GM19043 (cell line): ENCODE measurements around the gene TP53AIP1.
A peak's percentile ranks its signal among the peaks of the same experiment; 100 is the strongest.

Experiments used
- ATAC-seq: cut with Tn5 transposase; IDR thresholded peaks from one replicate; pipeline ENCODE4 v1.9.1; 2021; ENCODE audit warnings: low read depth; ENCODE audit not compliant: unreplicated experiment

The TP53AIP1 gene

GRCh38 chr11:128946648-128947047 is 4.0 kb upstream of the TP53AIP1 start:
- no peak for ATAC-seq

- ATAC-seq, result no peak
Observed at GRCh38 chr11:128943428-128943976, 831 bp upstream of the TP53AIP1 start.

- ATAC-seq, result no peak
Observed at GRCh38 chr11:128942272-128942612, 429 bp downstream of the TP53AIP1 start.

GRCh38 chr11:128941573-128942271 is 949 bp downstream of the TP53AIP1 start:
- no peak for ATAC-seq

- no peak for ATAC-seq
Observed at GRCh38 chr11:128941110-128941509, 1.6 kb downstream of the TP53AIP1 start.

GRCh38 chr11:128940603-128941002 is 2.1 kb downstream of the TP53AIP1 start:
- no peak for ATAC-seq

- no peak for ATAC-seq
Observed at GRCh38 chr11:128940156-128940555, 2.5 kb downstream of the TP53AIP1 start.

- no peak for ATAC-seq
Observed at GRCh38 chr11:128939591-128939990, 3.1 kb downstream of the TP53AIP1 start.

- no peak for ATAC-seq
Observed at GRCh38 chr11:128938156-128938885, 4.3 kb downstream of the TP53AIP1 start.

GRCh38 chr11:128937480-128937879 is 5.2 kb downstream of the TP53AIP1 start:
- no peak for ATAC-seq

GRCh38 chr11:128936606-128937251 is 5.9 kb downstream of the TP53AIP1 start:
- ATAC-seq, result no peak

- no peak for ATAC-seq
Observed at GRCh38 chr11:128934926-128935325, 7.7 kb downstream of the TP53AIP1 start.

GRCh38 chr11:128934351-128934750 is 8.3 kb downstream of the TP53AIP1 start:
- no peak for ATAC-seq

GRCh38 chr11:128933481-128934178 is 9.0 kb downstream of the TP53AIP1 start:
- ATAC-seq, result no peak

GRCh38 chr11:128931668-128932067 is 11.0 kb downstream of the TP53AIP1 start:
- ATAC-seq, result no peak

- no peak for ATAC-seq
Observed at GRCh38 chr11:128931066-128931465, 11.6 kb downstream of the TP53AIP1 start.

GRCh38 chr11:128929991-128930390 is 12.7 kb downstream of the TP53AIP1 start:
- no peak for ATAC-seq

- ATAC-seq, result no peak
Observed at GRCh38 chr11:128929468-128929867, 13.2 kb downstream of the TP53AIP1 start.

- ATAC-seq, result peak; percentile 99
Observed at GRCh38 chr11:128928400-128928799, 14.3 kb downstream of the TP53AIP1 start.

GRCh38 chr11:128927683-128928336 is 14.9 kb downstream of the TP53AIP1 start:
- ATAC-seq, result no peak
